ENCODE results near the gene MAP3K14.

MAP3K14 gene

GRCh38 chr17:45222289-45222995 lies 94.4 kb downstream of the MAP3K14 start:
- no peak overlapping the region for H2AFZ ChIP-seq (ENCODE audit: low read depth, low read length)
- H3K4me1 ChIP-seq (ENCODE audit: insufficient read depth, low read length), result no peaks in the 10 kb centered on the region
- peaks cover 3% of the 10 kb centered on the region for H3K9me3 ChIP-seq (ENCODE audit: low read length)
- H3K36me3 ChIP-seq (ENCODE audit: insufficient read depth, low read length), result no peaks in the 10 kb centered on the region
- peaks cover 62% of the 10 kb centered on the region for H3K27me3 ChIP-seq (ENCODE audit: insufficient read depth, low read length)
- H3K4me3 ChIP-seq (ENCODE audit: low read length), result no peak overlapping the region

- peak overlapping the region; percentile 66 for H2AFZ ChIP-seq (ENCODE audit: low read depth, low read length)
- H3K4me1 ChIP-seq (ENCODE audit: insufficient read depth, low read length), result no peaks in the 10 kb centered on the region
- H3K36me3 ChIP-seq (ENCODE audit: insufficient read depth, low read length), result no peaks in the 10 kb centered on the region
- peaks cover 3% of the 10 kb centered on the region for H3K9me3 ChIP-seq (ENCODE audit: low read length)
- H3K27me3 ChIP-seq (ENCODE audit: insufficient read depth, low read length), result peaks cover 57% of the 10 kb centered on the region
- no peak overlapping the region for H3K4me3 ChIP-seq (ENCODE audit: low read length)
Measured at GRCh38 chr17:45222014-45222288, 94.9 kb downstream of the MAP3K14 start.

GRCh38 chr17:45221081-45222013 lies 95.5 kb downstream of the MAP3K14 start, which contains the start of gene FMNL1:
Gene FMNL1 (plus strand): TSS chr17:45221885. CDS start chr17:45222125, 240 bp downstream.
- peaks cover 56% of the 10 kb centered on the region for H3K27me3 ChIP-seq (ENCODE audit: insufficient read depth, low read length)

GRCh38 chr17:45220079-45220478 lies 96.7 kb downstream of the MAP3K14 start:
- H3K27me3 ChIP-seq (ENCODE audit: insufficient read depth, low read length), result peaks cover 46% of the 10 kb centered on the region
- no peak overlapping the region for H3K4me3 ChIP-seq (ENCODE audit: low read length)

More at GRCh38 chr17:45221081-45222013, 95.5 kb downstream of the MAP3K14 start, which contains the start of gene FMNL1:
- Histone ChIP-seq H3K4me3 (ENCODE audit: low read length) (peak within 1 kb of the TSS; percentile 36), H3K36me3 (ENCODE audit: insufficient read depth, low read length) (no peaks in the 10 kb centered on the region), H3K9me3 (ENCODE audit: low read length) (peaks cover 3% of the 10 kb centered on the region), H3K4me1 (ENCODE audit: insufficient read depth, low read length) (no peaks in the 10 kb centered on the region), H2AFZ (ENCODE audit: low read depth, low read length) (peak within 1 kb of the TSS; percentile 66)

GRCh38 chr17:45218895-45219661 lies 97.7 kb downstream of the MAP3K14 start:
- Histone ChIP-seq H3K27me3 (ENCODE audit: insufficient read depth, low read length) (peaks cover 36% of the 10 kb centered on the region), H3K4me3 (ENCODE audit: low read length) (no peak overlapping the region), H3K9me3 (ENCODE audit: low read length) (peaks cover 3% of the 10 kb centered on the region), H3K4me1 (ENCODE audit: insufficient read depth, low read length) (no peaks in the 10 kb centered on the region), H3K36me3 (ENCODE audit: insufficient read depth, low read length) (no peaks in the 10 kb centered on the region), H2AFZ (ENCODE audit: low read depth, low read length) (no peak overlapping the region)

More at GRCh38 chr17:45220079-45220478, 96.7 kb downstream of the MAP3K14 start:
- Histone ChIP-seq H3K4me1 (ENCODE audit: insufficient read depth, low read length) (no peaks in the 10 kb centered on the region), H3K9me3 (ENCODE audit: low read length) (peaks cover 3% of the 10 kb centered on the region), H3K36me3 (ENCODE audit: insufficient read depth, low read length) (no peaks in the 10 kb centered on the region), H2AFZ (ENCODE audit: low read depth, low read length) (no peak overlapping the region)
